Gastroesophageal sphincter (tissue), 3 donors: ENCODE measurements around the gene SAMD3.

Experiments used
- CTCF ChIP-seq, 4 experiments: fragments of 200-600 bp in 2 of 4; fragments of 450-650 bp in 2 of 4; sonication (generic) in 1 of 4; IDR thresholded peaks; one replicate each; pipeline ENCODE4 v1.5.1; 2017 to 2019; ENCODE audit warnings: antibody characterized with exemption in 4 of 4, mild to moderate bottlenecking in 2 of 4, moderate library complexity in 2 of 4
- EP300 ChIP-seq: sonication (generic); formaldehyde crosslinking; IDR thresholded peaks from one replicate; pipeline ENCODE4 v1.6.1; 2017; ENCODE audit warnings: antibody characterized with exemption, mild to moderate bottlenecking

GRCh38 chr6:130105996-130106704 is 116.6 kb downstream of the SAMD3 start:
- TF ChIP-seq CTCF (IDR thresholded peaks at IDR 0.05) (no peak), EP300 (no peak)
